DMS53 treated with DMSO at 0.1 percent for 48 hours (cell line): Measurements from ENCODE around the gene CNP.
"Not testable (repeated sequence)": the region's sequence is repeated elsewhere in the genome, so short reads cannot be mapped to it uniquely, and the experiment has no call there.

ENCODE experiments used
- DNase-seq: peaks from one replicate; lab custom pipeline; 2025; ENCODE audit not compliant: unreplicated experiment; lab: John Stamatoyannopoulos, UW

Gene CNP

DNA sequence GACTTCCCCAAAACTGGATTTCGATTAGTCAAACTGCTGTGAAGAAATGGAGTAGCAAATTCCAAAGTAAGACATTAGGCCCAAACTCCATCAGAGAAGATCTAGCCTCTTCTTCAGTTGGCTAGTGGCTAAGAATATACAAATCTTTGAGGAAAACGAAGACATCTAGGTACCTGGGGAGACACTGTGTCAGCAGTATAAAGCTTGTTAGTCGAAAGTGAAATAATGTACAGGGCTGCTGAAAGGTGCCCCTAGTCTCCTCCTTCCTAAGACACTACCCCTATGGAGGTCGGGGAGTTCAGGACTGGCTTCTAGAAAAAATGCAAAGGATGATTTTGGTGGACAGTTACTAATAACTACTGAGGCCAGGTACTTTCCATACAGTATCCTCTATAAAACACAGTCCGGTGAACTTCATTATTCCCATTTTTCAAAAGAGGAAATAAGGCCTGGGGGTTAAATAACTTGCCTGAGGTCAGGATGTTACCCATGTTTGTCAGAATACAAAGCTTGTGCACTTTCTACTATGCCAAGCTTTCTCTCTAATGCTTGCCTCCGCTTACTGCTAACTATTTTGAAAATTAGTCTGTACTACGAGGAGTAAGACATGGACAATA, 35.7 kb downstream of the CNP start:
- DNase-seq, result no peak

DNA sequence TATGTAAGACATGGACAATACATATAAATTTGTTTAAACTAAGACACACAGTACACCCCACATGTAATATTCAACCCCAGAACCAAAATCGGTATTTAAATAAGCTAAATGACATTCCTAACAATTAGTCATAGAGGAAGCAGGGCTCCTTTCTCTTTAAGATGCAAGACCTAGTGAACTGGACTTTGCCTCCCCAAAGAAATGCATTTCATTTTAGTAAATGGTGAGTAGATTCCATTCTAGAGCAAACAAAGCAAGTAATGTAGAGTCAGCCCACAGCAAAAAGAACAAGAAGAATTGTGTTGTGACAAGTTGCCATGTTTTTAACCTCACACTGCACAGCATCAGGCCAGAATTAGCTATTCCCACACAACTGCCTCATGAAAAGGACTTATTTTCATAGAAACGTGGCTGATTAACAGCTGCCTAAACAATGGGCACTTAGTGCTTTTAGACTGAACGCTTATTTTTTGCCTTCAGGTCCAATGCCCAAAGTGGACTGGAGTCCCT, 36.3 kb downstream of the CNP start:
- no peak for DNase-seq

DNA sequence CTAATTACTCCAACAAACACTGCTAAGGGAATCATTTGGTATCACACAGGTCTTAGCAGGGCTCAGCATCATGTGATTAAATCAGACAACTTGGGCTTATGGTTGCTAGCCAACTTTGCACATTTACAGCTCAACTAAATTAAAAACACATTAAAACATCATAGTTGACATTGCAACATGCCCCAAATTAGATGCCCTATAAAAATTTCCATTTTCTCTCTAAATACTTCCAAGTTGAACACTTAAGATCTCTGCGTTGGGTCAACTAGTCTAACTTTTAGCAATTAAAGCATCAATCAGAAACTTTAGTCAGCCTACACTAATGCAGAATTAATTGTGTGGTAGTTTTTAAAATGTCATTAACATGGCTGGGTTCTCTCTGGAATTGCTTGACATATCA, 38.6 kb downstream of the CNP start:
- no peak for DNase-seq

DNA sequence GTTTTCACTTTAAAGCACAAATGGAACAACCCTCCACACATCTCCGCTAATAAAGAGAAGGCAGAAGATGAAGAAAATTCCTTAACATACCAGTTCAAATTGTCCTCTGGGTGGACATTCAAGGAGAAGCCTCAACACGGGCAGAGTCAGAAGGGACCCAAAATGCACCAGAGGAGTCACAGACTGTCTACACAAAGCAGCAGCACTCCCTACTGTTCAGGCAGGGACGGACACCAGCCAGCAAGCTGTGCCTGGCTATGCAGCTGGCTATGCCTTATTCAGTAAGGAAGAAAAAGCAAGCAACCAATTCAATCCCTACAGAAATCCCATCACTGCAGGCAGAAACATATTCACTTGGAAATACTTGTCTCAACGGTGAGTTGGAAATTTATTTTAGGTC, 42.6 kb downstream of the CNP start:
- DNase-seq, result no peak

DNA sequence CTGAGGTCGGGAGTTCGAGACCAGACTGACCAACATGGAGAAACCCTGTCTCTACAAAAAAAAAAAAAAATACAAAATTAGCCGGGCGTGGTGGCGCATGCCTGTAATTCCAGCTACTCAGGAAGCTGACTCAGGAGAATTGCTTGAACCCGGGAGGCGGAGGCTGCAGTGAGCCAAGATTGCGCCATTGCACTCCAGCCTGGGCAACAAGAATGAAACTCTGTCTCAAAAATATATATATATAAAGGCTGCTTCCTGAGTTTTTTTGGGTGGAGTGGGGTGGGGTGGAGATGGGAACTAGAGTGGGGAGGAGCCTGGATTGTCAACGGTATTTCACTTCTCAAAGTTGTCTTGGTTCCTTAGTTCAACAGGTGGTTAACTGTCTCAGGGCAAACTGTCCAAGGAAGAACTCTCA, 43.7 kb downstream of the CNP start:
- DNase-seq, result not testable (repeated sequence)

DNA sequence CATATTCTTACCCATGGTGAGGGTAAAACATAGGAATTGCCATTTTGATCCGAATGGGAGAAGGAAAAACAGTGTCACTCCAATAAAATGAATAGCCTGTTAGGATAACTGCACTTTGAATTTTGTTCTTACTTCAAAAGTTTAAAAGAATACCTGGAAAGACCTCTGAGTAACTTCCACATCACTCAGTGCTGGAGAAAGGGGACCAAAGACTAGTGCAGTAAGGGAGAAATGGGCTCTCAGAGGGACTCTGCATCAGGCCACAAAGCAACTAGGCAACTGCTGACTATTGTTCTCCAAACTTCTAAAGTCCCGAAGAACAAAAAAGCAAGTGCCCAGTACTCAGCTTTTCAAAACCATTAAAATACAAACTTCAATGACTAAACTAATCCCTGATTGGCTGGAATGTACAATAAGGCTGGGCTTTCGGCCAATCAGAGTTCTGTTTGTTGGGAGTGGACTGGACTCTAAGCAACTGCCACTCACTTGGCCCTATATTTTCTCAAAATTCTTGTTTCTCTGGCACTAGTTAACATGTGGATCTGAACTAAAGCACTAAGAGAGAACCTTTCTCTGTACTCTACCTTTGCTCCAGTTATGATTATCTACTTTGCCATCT, 44.4 kb downstream of the CNP start:
- no peak for DNase-seq

DNA sequence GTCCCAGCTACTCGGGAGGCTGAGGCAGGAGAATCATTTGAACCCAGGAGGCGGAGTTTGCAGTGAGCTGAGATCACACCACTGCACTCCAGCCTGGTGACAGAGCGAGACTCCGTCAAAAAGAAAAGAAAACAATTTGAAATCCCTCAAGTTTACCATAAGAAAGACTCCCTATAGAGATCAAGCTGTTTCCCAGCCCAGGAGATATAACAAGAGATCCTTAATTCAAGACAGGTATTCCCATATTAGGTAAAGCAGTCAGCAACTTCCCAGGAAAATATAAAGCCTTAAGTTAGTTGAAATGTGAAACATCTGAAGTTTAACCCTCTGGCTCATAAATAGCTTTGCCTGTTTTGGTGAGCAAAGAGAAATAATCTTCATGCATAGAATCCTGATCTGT, 45.8 kb downstream of the CNP start:
- DNase-seq, result not testable (repeated sequence)

DNA sequence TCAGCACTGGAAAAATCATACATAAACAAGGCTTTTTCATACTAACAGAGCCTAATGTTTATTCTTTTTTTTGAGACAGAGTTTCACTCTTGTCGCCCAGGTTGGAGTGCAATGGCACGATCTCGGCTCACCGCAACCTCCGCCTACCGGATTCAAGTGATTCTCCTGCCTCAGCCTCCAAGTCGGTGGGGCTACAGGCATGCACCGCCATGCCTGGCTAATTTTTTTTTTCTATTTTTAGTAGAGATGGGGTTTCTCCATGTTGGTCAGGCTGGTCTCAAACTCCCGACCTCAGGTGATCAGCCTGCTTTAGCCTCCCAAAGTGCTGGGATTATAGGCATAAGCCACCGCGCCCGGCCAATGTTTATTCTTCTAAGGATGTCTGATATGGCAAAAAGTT, 47.1 kb downstream of the CNP start:
- not testable (repeated sequence) for DNase-seq

DNA sequence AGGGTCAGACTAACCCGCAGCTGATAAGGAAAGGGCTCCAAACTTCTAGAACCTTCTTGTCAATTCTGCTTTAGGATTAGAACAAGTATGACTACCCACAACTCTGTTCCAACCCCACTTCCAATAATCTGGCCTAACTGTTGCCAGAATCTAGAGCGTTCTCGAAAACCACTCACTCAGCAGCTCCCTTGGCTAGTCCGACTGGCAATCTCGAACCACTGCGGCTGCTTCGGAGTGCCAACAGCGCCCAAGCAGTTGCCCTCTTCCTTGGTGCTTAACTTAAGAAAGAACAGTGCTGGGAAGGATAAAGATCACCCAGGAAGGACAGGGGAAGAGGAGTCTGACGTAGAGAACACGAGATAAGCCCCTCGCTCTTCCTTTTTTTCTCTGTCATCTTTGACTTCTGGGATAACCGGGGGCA, 49.8 kb downstream of the CNP start:
- no peak for DNase-seq

DNA sequence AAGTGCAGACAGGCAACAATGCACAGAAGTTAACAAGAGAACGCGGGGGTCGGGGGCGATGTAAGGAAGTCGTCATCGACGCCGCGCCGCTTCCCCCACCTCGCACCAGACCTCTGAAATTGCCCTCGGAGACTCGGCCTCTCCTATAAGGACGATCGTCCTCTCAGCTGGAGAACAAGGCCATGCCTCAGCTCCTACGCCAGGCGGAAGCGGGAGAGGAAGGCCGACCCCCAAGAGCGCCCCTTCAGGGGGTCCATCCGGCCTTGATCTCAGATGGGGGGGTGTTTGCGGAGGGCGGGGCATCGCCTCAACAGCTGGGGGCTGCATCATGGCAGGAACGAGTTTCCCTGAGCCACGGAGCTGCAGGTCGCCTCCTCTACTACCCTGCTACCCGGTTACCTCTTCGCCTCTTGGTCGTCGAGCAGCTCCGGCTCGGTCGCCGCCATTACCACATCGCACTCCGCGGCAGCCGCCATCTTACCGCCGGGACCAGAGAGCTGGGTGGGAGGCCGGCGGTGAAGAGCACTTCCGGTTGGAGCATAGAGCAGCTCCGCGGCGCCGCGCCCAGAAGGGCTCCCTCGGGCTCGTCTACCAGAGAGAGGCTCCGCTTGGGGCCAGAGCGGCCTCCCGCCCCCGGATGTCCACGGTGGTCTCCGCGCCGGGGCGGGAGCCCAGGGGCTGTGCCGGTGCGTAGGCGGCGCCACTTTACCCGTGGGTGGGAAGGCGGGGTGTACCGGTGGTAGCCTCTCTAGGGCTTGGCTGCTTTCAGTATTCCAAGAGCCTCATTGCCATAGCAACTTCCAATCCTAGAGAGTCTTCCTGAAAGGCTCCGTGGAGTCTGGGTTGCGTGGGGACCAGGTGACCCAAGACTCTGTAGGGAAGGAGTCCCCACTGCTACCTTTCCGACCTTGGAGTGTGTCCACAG, 50.6 kb downstream of the CNP start, which contains the start of gene DNAJC7:
Gene DNAJC7, minus strand, starts transcription at position 499 of the 925 bp plus-strand sequence. Its CDS starts 23 bp downstream, at position 476.
- DNase-seq, result peak; percentile 77

DNA sequence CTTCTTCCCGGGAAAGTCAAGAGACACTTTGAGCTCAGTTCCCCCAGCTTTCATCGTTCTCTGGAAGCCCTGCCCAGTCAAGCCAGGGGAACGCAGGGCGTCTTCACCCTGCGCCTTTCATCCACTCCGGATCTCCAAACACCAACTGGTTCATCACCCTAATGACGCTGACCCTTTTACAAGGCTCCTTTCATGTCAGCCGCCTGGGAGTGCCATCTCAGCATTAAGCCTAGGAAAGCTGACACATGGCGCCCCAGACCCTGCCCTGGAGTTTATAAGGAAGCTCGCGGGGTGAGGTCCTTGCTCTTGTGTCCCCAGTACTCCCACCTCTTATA, 51.2 kb downstream of the CNP start:
- DNase-seq, result no peak

DNA sequence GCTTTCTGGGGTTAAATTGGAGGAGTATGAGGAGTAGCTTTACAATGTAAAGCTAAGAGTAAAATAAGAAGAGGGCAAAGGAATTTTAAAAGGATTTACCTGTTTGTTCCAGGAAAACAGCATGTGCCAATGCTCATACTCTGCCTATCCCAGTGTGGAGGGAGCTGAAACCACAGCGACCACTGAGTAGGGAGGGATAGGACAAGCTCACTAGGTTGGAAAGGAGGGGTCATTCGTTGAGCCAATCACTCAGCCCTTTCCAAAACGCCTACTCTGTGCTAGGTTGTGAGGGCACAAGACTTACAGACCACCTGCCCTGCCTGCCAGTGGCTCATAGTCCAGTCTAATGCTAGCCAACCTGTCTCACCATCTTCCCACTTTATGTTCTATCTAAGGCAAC, 51.7 kb downstream of the CNP start:
- no peak for DNase-seq

DNA sequence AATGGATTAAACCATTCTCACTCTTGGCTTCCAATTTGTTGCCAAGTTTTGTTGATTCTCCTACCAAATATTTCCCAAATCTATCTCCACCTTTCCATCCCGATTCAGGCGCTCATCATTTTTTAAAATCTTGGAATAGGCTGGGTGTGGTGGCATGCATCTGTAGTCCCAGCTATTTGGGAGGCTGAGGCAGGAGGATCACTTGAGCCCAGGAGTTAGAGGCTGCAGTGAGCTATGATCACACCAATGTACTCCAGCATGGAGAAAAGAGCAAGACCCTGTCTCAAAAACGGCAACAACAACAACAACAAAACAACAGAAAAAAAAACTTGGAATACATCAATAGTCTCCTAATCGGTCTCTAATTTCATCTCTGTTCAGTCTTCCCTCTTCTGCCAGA, 52.4 kb downstream of the CNP start:
- no peak for DNase-seq

DNA sequence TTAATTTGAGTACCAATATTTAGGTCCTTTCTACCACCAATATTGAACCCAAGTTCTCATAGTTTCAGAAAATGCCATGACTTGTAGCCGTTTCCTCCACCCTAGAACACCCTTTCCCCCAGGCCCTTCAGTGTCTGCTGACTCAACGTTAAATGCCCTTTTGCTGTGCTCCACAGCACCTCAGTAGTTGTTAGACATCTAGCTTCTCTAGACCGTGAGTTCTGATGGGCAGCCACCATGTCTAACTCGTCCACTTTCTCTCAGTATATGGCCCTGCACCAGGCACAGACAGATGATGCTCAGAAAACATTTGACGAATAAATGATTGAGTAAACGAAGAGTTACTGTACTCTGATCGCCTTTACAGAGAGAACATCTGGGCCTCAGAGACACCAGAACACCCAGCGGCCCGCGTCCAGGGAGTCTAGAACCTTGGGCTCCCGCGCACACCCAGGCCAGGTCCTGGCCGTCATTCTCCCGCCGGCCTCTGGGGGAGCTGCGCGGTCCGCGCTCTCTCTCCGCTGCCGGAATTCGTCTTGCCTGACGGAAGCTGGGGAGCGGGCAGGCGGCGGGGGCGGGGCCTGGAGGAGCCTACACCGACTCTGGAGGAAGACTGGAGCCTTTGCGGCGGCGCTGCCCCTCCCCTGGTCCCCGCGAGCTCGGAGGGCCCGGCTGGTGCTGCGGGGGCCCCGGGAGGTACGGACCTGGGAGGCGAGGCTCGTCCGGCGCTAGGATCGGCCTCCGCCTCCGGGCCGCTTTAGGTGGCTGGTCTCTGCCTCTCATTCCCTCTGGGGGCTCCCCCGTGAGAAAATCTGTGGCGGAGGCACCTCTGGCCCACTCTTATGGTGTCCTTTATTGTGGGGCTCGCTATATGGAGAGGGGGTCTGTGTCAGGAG, 53.2 kb downstream of the CNP start, which contains the start of gene NKIRAS2:
Gene NKIRAS2, plus strand, starts transcription at position 582 of the 896 bp plus-strand sequence. CDS start 1,488 bp downstream, outside the sequence.
- DNase-seq, result peak; percentile 72

DNA sequence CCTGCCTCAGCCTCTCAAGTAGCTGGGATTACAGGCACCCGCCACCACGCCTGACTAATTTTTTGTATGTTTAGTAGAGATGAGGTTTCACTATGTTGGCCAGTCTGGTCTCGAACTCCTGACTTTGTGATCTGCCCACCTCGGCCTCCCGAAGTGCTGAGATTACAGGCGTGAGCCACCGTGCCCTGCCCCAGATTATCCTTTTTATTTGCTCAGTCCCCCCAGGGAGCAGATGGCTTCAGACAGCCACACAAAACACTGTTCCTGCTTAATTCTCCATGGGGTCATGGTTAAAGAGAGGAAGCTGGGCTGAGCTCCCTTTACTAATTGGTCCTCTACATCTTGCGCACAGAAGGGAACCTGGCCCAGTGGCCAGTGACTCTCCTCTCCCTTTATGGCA, 54.2 kb downstream of the CNP start:
- not testable (repeated sequence) for DNase-seq

DNA sequence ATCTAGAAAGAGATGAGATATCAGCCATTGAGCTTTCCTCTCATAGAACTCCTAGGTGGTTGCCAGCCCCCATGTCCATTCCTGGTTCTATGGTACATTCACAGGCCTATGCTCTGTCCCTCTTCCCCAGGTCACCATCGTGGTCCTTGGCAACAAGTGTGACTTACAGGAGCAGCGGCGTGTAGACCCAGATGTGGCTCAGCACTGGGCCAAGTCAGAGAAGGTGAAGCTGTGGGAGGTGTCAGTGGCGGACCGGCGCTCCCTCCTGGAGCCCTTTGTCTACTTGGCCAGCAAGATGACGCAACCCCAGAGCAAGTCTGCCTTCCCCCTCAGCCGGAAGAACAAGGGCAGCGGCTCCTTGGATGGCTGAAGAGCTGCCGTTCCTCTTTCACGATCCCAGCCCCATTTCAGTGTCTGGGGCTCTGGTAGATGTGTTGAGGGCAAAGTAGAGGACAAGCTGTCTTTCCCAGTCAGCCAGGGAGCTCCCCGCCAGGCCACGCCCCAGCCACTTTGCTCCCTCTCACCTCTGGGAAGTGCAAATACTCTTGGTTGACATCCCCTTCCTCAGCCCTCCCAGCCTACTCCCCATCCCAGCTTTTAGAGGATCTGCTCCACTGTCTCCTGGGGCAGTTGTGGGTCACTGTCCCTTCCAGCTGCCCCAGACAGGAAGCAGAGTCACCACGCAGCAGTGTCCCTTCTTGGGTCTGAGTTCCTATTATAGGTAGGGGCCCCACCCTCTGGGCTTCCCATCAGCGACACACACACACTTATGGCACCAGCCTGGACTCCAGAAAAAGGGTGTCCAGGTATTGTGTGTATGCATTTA, 57.1 kb downstream of the CNP start:
- no peak for DNase-seq

DNA sequence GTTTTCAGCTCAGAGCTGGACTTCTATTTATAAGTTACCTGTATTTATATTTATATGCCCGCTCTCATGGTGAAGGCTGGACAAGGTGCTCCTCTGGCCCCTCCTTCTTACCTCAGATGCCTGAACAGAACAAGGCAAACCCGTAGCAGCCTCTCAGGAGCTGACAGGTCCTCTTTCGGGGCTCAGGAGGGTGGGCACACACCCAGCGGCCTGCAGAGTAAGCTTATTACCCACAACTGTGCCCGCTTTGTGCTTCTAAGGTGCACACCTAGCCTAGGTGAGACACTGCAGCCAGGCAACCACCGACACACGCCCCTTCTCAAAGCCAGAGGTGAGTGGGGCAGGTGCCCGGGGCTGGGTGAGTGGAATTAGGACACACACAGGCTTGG, 58.6 kb downstream of the CNP start:
- DNase-seq, result no peak

DNA sequence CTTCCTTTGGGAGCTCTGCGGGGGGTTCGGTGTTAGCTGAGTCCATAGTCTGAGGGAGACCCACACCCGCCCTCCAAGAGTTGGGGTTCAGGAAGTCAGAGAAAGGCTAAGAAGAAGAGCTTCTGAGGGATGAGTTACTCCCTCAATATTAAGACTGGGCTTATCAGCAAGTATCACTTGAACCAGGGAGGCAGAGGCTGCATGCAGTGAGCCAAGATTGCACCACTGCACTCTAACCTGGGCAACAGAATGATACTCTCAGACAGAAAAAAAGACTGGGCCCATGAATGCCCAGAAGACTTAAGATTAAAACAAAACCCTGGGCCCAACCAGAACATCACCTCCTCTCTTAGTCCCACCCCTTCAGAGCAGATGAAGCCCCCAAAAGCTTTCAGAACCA, 59.3 kb downstream of the CNP start:
- no peak for DNase-seq

DNA sequence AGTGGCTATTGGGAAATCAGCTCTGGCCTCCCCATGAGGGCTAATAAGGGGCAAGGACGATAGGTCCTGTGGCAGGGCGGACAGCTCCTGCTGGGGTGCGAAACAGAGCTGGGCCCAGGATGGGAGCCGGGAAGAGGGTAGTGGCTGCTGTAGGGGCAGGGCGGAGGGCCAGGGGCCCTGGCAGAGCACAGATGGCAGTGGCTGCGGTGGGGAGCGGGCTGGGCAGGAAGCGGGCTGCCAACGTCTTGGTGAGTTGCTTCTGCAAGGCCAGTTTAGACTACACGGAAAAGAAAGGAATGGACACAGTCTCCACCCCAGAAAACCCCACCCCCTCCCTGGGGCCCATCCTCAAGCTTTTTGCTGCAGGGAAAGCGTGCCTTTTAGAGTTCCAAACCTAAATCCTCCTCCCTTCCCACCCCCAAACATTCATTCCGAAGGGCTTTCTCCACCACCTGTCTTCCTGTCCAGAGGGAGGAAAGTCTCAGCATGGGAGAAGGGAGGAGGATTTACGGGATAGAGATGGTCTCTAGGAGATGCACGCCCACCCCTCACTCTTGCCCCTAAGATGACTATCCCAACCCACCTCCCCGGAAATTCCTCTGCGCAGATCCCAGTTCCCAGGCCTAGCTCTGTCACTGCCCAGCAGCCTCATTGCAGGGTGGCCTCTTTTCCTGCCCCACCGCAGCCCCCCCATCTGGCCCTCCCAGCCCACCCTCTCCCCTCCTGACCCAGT, 60.4 kb downstream of the CNP start:
- DNase-seq, result no peak
